GM12875 (cell line): ENCODE data around the gene OR52E8.

Experiments
- H3K4me3 ChIP-seq: one replicate; pipeline ENCODE4 v1.5.1; 2011; ENCODE audit warnings: low read depth, low read length, control low read depth
- CTCF ChIP-seq: IDR thresholded peaks from 2 replicates; pipeline ENCODE4 v1.5.1; 2011; ENCODE audit warnings: low read depth, mild to moderate bottlenecking, control low read depth, inconsistent platforms, low read length, moderate library complexity, borderline replicate concordance; ENCODE audit not compliant: insufficient read depth

The OR52E8 gene

GRCh38 chr11:5837695-5838094 lies 19.8 kb downstream of the OR52E8 start:
- H3K4me3 ChIP-seq = no peak overlapping the region
- no peak for TF ChIP-seq CTCF

- no peak for TF ChIP-seq CTCF
- no peak overlapping the region for H3K4me3 ChIP-seq
These were observed 24.0 kb downstream of the OR52E8 start for GRCh38 chr11:5833446-5833845.

GRCh38 chr11:5831196-5831829 lies 26.2 kb downstream of the OR52E8 start:
- no peak for TF ChIP-seq CTCF
- no peak overlapping the region for H3K4me3 ChIP-seq

- no peak overlapping the region for H3K4me3 ChIP-seq
These were observed 39.1 kb downstream of the OR52E8 start for GRCh38 chr11:5818245-5818886.

GRCh38 chr11:5815534-5815933 lies 42.0 kb downstream of the OR52E8 start:
- no peak for TF ChIP-seq CTCF
- no peak overlapping the region for H3K4me3 ChIP-seq

More at GRCh38 chr11:5818245-5818886, 39.1 kb downstream of the OR52E8 start:
- no peak for TF ChIP-seq CTCF

- no peak for TF ChIP-seq CTCF
These were observed 47.3 kb downstream of the OR52E8 start for GRCh38 chr11:5809905-5810795.

GRCh38 chr11:5809122-5809519 lies 48.4 kb downstream of the OR52E8 start:
- no peak for TF ChIP-seq CTCF
- H3K4me3 ChIP-seq = peak overlapping the region; percentile 58

More at GRCh38 chr11:5809905-5810795, 47.3 kb downstream of the OR52E8 start:
- H3K4me3 ChIP-seq = no peak overlapping the region
